Measurements from ENCODE around the gene PSME3IP1. TPM values are rescaled to one million over a fixed set of nuclear protein-coding genes. Genes with fewer than 3 reads are reported as not detected.

The PSME3IP1 gene
- total and polyA plus RNA-seq, 9 of the 15 experiments (the other 6 are each of a cell fraction or from before 2014, with no cell fraction given) = 63.8 to 187 (median 142) TPM

DNA sequence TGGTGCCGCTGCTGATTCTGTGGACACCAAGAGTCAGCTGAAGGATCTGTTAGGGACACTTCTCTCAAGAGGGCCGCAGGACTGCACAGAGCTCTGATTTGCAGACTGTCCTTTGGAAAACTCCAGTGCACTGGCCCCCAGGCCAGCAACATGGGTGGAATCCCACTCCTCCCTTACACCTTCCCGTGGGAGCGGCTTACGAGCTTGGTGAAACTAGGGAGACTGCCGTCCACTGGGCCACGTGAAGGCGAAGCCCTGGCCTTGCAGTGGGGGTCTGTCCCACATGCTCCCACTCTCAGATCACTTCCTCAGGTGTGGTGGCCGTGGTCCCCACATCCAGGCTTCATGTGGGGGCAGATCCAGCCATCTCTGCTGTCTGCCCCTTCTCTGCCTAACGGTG, 36.4 kb downstream of the PSME3IP1 start (continued):
- TF ChIP-seq CHD4 (IDR thresholded peaks at IDR 0.05; ENCODE audit: insufficient read depth, insufficient replicate concordance, low read depth, low read length, poor library complexity, severe bottlenecking) = no peak
- TF ChIP-seq HMG20B (CRISPR knock-in tag; IDR thresholded peaks at IDR 0.05) = no peak

DNA sequence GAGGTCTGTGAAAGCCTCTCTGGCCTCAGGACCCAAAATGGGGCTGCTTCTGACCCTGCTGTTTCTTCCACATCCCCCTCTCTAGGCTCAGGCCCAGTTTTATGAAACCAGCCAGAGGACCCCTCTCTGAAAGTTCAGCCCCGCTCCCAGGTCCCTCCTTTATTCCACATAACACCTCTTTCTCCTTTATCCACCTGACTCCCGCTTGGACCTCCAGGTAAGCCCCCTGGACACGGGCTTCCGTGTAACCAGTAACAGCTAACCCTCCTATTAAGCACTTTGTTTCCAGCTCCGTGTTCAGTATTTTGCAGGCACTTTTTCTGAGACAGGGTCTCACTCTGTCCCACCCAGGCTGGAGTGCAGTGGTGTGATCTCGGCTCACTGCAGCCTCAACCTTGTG, 37.4 kb downstream of the PSME3IP1 start:
- no peak overlapping the region for H2AFZ ChIP-seq (ENCODE audit: low read depth, low read length)
- in situ Hi-C loops (cut with MboI) = no loop called here
- ChIA-PET POLR2A (interaction anchor here (1.1 to 1.8 kb wide), 5 partner anchors 8 to 76 kb away, joined by 3 to 5 read pairs (median 4); no protein-coding TSS in a partner anchor), CTCF (ENCODE audit: low intra/inter-chr PET ratio) (no interaction called here)
- no TSS peak for BruUV-seq (replicated peaks)
- DNase-seq (ENCODE audit: extremely low read depth in 1 of 4, low spot score in 3 of 4) (no peak), ATAC-seq (no peak), FAIRE-seq (no peak)
- no peaks in the 10 kb centered on the region for H3K27me3 ChIP-seq (ENCODE audit: control insufficient read depth in 2 of 2, insufficient read depth in 2 of 2, low read length in 2 of 2)
- intact Hi-C loops (cut with micrococcal nuclease) = no loop called here
- peaks cover 18% of the 10 kb centered on the region; the same call in 2 of the 3 replicates for H3K36me3 ChIP-seq (ENCODE audit: control insufficient read depth, insufficient read depth, low read length)
- H3K9me3 ChIP-seq (replicated peaks; ENCODE audit: control insufficient read depth, insufficient read depth, low read depth, low read length) = no peaks in the 10 kb centered on the region
- 80% methylated on average over 6 of the region's 6 CpGs for WGBS (ENCODE audit: insufficient coverage, low coverage, missing lambda C conversion rate)
- no peaks in the 10 kb centered on the region for H3K79me2 ChIP-seq (ENCODE audit: control insufficient read depth, insufficient read depth, low read length)
- H3K4me2 ChIP-seq (ENCODE audit: insufficient read depth, low read length) = no peak overlapping the region
- TF ChIP-seq NCOR1 (IDR thresholded peaks at IDR 0.05) = no peak
- no peak for TF ChIP-seq SMARCE1 (IDR thresholded peaks at IDR 0.05)
- no peak for TF ChIP-seq PRMT5 (CRISPR knock-in tag; IDR thresholded peaks at IDR 0.05)
- H3K4me1 ChIP-seq (replicated peaks in 1 of 2; ENCODE audit: control insufficient read depth in 2 of 2, insufficient read depth in 2 of 2, low read length in 2 of 2) = peaks cover 17% of the 10 kb centered on the region in 2 experiments
- no peak overlapping the region for H3K9ac ChIP-seq (ENCODE audit: insufficient read depth in 1 of 2, low read depth in 2 of 2, low read length in 2 of 2)
- H4K20me1 ChIP-seq (replicated peaks; ENCODE audit: control insufficient read depth, insufficient read depth, low read length) = no peaks in the 10 kb centered on the region
- no peaks in the 10 kb centered on the region for H3K9me1 ChIP-seq (ENCODE audit: control insufficient read depth, insufficient read depth, low read length)
- H3K27ac ChIP-seq (ENCODE audit: extremely low read depth, low read depth, low read length) = no peak overlapping the region
- H3K4me3 ChIP-seq = no peak overlapping the region

Measured in K562 (cell line).